HCT116 (cell line): Measurements from ENCODE around the gene PCNX1. TPM values are rescaled to one million over a fixed set of nuclear protein-coding genes. Genes with fewer than 3 reads are reported as not detected.

Source experiments
- ATAC-seq: fragments of 200-7000 bp; cut with Tn5 transposase; 2 replicates; pipeline ENCODE4 v1.9.1; 2020; ENCODE audit warnings: mild to moderate bottlenecking, moderate library complexity
- BruUV-seq: library from RNA; stranded (reverse); fragments of 400-500 nt; replicated peaks from 2 replicates; lab custom pipeline; 2021; lab: Mats Ljungman, UMichigan
- CTCF ChIA-PET: fragments of 300-600 bp; sonication (Branson Sonifier 250); formaldehyde crosslinking; loops from one replicate; lab custom pipeline; 2021; ENCODE audit warnings: antibody characterized with exemption; lab: Charles Lee
- POLR2A ChIA-PET: fragments of 300-600, 350-600 bp; sonication (Branson Sonifier 250); formaldehyde crosslinking; loops from one replicate; lab custom pipeline; 2021; ENCODE audit warnings: antibody characterized with exemption; lab: Charles Lee
- RAD21 ChIA-PET, 2 experiments: fragments of 300-600 bp; sonication (Branson Sonifier 250); formaldehyde crosslinking; loops; one replicate each; lab custom pipeline; 2023; ENCODE audit warnings: low total read pairs in 2 of 2; ENCODE audit not compliant: uncharacterized antibody in 2 of 2, unreplicated experiment in 2 of 2, low non-redundant PET in 1 of 2; lab: Charles Lee
- DNase-seq: peaks from one replicate; pipeline ENCODE4 v3.0.0-alpha.2; 2010; ENCODE audit warnings: low read depth, low spot score
- H2AFZ ChIP-seq: fragments of 200-600 bp; shearing (Covaris generic), sonication (generic); 2 replicates; pipeline ENCODE4 v1.6.1; 2017; ENCODE audit warnings: low read depth, mixed run types, mixed read lengths, antibody characterized with exemption, low read length; ENCODE audit not compliant: poor library complexity, severe bottlenecking
- H3K27ac ChIP-seq: 2 replicates; pipeline ENCODE4 v1.5.1; 2012; ENCODE audit warnings: low read depth, low read length
- H3K27me3 ChIP-seq: fragments of 200-600 bp; sonication (generic); 2 replicates; pipeline ENCODE4 v1.6.1; 2016; ENCODE audit warnings: mixed run types, low read length, mixed read lengths; ENCODE audit not compliant: insufficient read depth
- H3K36me3 ChIP-seq, 2 experiments: fragments of 200-500 bp in 1 of 2; fragments of 200-600 bp in 1 of 2; sonication (Bioruptor generic) in 1 of 2; sonication (generic) in 1 of 2; 2 replicates each; pipeline versions ENCODE4 v1.5.1 to v1.6.1; 2014 to 2016; ENCODE audit warnings: low read length in 2 of 2, inconsistent platforms in 1 of 2, mixed read lengths in 1 of 2, mixed run types in 1 of 2; ENCODE audit not compliant: insufficient read depth in 2 of 2, control insufficient read depth in 1 of 2
- H3K4me1 ChIP-seq, 2 experiments: fragments of 200-600 bp in 1 of 2; sonication (generic) in 1 of 2; 2 replicates each; pipeline versions ENCODE4 v1.5.1 to v1.6.1; 2012 to 2017; ENCODE audit warnings: low read length in 2 of 2, inconsistent platforms in 1 of 2, mild to moderate bottlenecking in 1 of 2, mixed read lengths in 1 of 2, mixed run types in 1 of 2, moderate library complexity in 1 of 2; ENCODE audit not compliant: insufficient read depth in 2 of 2, control insufficient read depth in 1 of 2
- H3K4me2 ChIP-seq: fragments of 200-600 bp; sonication (generic); 2 replicates; pipeline ENCODE4 v1.6.1; 2017; ENCODE audit warnings: mixed run types, low read length, mixed read lengths
- H3K4me3 ChIP-seq, 2 experiments: fragments of 200-600 bp in 1 of 2; sonication (generic) in 1 of 2; replicated peaks in 1 of 2; 2 replicates each; pipeline ENCODE4 v1.5.1; 2011 to 2016; ENCODE audit warnings: low read length in 2 of 2, control low read depth in 1 of 2, low read depth in 1 of 2, mild to moderate bottlenecking in 1 of 2, mixed read lengths in 1 of 2, mixed run types in 1 of 2
- H3K79me2 ChIP-seq: fragments of 200-600 bp; sonication (generic); 2 replicates; pipeline ENCODE4 v1.6.1; 2017; ENCODE audit warnings: mild to moderate bottlenecking, mixed run types, low read length, moderate library complexity, mixed read lengths; ENCODE audit not compliant: insufficient read depth
- H3K9ac ChIP-seq: fragments of 200-600 bp; sonication (generic); 2 replicates; pipeline ENCODE4 v1.6.1; 2016; ENCODE audit warnings: low read length, mixed read lengths
- H3K9me2 ChIP-seq: fragments of 200-600 bp; sonication (generic), shearing (Covaris generic); 2 replicates; pipeline ENCODE4 v1.6.1; 2017; ENCODE audit warnings: mixed run types, mild to moderate bottlenecking, moderate library complexity; ENCODE audit not compliant: insufficient read depth
- H3K9me3 ChIP-seq, 2 experiments: fragments of 200-500 bp in 1 of 2; fragments of 200-600 bp in 1 of 2; sonication (Bioruptor generic) in 1 of 2; sonication (generic) in 1 of 2; 2 replicates each; pipeline ENCODE4 v1.6.1; 2014 to 2017; ENCODE audit warnings: low read length in 2 of 2, mixed read lengths in 2 of 2, inconsistent platforms in 1 of 2, low read depth in 1 of 2, mild to moderate bottlenecking in 1 of 2, mixed run types in 1 of 2, moderate library complexity in 1 of 2; ENCODE audit not compliant: control insufficient read depth in 1 of 2, insufficient read depth in 1 of 2
- H4K20me1 ChIP-seq: fragments of 200-600 bp; sonication (generic), shearing (Covaris generic); 2 replicates; pipeline ENCODE4 v1.6.1; 2017; ENCODE audit warnings: mixed run types, mild to moderate bottlenecking, moderate library complexity; ENCODE audit not compliant: insufficient read depth
- CBX3 ChIP-seq: IDR thresholded peaks from 2 replicates; pipeline ENCODE4 v1.6.1; 2012; ENCODE audit warnings: low read depth
- CEBPB ChIP-seq: IDR thresholded peaks from 2 replicates; pipeline ENCODE4 v1.6.1; 2012; ENCODE audit warnings: low read depth
- EZH2 ChIP-seq: fragments of 200-600 bp; sonication (generic); IDR thresholded peaks from 2 replicates; pipeline ENCODE4 v1.6.1; 2017; ENCODE audit warnings: antibody characterized with exemption, mixed run types
- EZH2phosphoT487 ChIP-seq: fragments of 200-600 bp; IDR thresholded peaks from 2 replicates; pipeline ENCODE4 v1.6.1; 2018; ENCODE audit warnings: antibody characterized with exemption, borderline replicate concordance
- FOSL1 ChIP-seq: IDR thresholded peaks from 2 replicates; pipeline ENCODE4 v1.6.1; 2012; ENCODE audit warnings: low read depth
- MAX ChIP-seq: IDR thresholded peaks from 2 replicates; pipeline ENCODE4 v1.6.1; 2012
- POLR2A ChIP-seq: IDR thresholded peaks from 2 replicates; pipeline ENCODE4 v1.7.0; 2011; ENCODE audit warnings: borderline replicate concordance; ENCODE audit not compliant: insufficient read depth, insufficient read length; ENCODE audit errors: extremely low read depth
- POLR2AphosphoS5 ChIP-seq: IDR thresholded peaks from 2 replicates; pipeline ENCODE4 v1.6.1; 2011; ENCODE audit warnings: mild to moderate bottlenecking, low read depth, low read length, moderate library complexity
- SRF ChIP-seq: IDR thresholded peaks from 2 replicates; pipeline ENCODE4 v1.6.1; 2012; ENCODE audit warnings: low read depth
- TCF7L2 ChIP-seq: IDR thresholded peaks from 2 replicates; pipeline ENCODE4 v1.7.0; 2011; ENCODE audit warnings: borderline replicate concordance, inconsistent platforms; ENCODE audit not compliant: insufficient read depth, insufficient read length; ENCODE audit errors: extremely low read depth
- YY1 ChIP-seq: IDR thresholded peaks from 2 replicates; pipeline ENCODE4 v1.6.1; 2011; ENCODE audit warnings: low read length, low read depth, moderate library complexity, mild to moderate bottlenecking; ENCODE audit not compliant: insufficient replicate concordance; ENCODE audit errors: extremely low read depth
- ZFX ChIP-seq: fragments of 450-650 bp; IDR thresholded peaks from 2 replicates; pipeline ENCODE4 v1.6.1; 2017
- ZNF274 ChIP-seq: fragments of 200-500 bp; sonication (Bioruptor generic); IDR thresholded peaks from 2 replicates; pipeline ENCODE4 v1.6.1; 2014; ENCODE audit warnings: mild to moderate bottlenecking, low read depth, low read length, inconsistent platforms
- intact Hi-C: fragments of 100-400 bp; cut with micrococcal nuclease; formaldehyde crosslinking; loops from 2 replicates; pipeline ENCODE4 v1.10.0; 2022
- total RNA-seq: library from RNA; stranded (reverse); gene quantifications from one replicate; pipeline ENCODE4 v1.2.1, GENCODE V29; 2021; ENCODE audit not compliant: unreplicated experiment
- TF ChIP-seq, protein P1 (sequence below): IDR thresholded peaks from 2 replicates; pipeline ENCODE4 v1.6.1; 2011; ENCODE audit warnings: mild to moderate bottlenecking, low read length, moderate library complexity; ENCODE audit not compliant: insufficient replicate concordance; ENCODE audit errors: extremely low read depth
- TF ChIP-seq, protein P2 (sequence below): IDR thresholded peaks from 2 replicates; pipeline ENCODE4 v1.6.1; 2012; ENCODE audit warnings: low read depth

PCNX1 gene
- total RNA-seq, 1 experiment from 2014 or later = 52.2 TPM

GRCh38 chr14:71094722-71095121 is 187.5 kb downstream of the PCNX1 start (continued):
- TF ChIP-seq, protein P1, sequence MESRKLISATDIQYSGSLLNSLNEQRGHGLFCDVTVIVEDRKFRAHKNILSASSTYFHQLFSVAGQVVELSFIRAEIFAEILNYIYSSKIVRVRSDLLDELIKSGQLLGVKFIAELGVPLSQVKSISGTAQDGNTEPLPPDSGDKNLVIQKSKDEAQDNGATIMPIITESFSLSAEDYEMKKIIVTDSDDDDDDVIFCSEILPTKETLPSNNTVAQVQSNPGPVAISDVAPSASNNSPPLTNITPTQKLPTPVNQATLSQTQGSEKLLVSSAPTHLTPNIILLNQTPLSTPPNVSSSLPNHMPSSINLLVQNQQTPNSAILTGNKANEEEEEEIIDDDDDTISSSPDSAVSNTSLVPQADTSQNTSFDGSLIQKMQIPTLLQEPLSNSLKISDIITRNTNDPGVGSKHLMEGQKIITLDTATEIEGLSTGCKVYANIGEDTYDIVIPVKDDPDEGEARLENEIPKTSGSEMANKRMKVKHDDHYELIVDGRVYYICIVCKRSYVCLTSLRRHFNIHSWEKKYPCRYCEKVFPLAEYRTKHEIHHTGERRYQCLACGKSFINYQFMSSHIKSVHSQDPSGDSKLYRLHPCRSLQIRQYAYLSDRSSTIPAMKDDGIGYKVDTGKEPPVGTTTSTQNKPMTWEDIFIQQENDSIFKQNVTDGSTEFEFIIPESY = no peak
- no peak for TF ChIP-seq SRF
- TF ChIP-seq EZH2 = no peak
- TF ChIP-seq, protein P2, sequence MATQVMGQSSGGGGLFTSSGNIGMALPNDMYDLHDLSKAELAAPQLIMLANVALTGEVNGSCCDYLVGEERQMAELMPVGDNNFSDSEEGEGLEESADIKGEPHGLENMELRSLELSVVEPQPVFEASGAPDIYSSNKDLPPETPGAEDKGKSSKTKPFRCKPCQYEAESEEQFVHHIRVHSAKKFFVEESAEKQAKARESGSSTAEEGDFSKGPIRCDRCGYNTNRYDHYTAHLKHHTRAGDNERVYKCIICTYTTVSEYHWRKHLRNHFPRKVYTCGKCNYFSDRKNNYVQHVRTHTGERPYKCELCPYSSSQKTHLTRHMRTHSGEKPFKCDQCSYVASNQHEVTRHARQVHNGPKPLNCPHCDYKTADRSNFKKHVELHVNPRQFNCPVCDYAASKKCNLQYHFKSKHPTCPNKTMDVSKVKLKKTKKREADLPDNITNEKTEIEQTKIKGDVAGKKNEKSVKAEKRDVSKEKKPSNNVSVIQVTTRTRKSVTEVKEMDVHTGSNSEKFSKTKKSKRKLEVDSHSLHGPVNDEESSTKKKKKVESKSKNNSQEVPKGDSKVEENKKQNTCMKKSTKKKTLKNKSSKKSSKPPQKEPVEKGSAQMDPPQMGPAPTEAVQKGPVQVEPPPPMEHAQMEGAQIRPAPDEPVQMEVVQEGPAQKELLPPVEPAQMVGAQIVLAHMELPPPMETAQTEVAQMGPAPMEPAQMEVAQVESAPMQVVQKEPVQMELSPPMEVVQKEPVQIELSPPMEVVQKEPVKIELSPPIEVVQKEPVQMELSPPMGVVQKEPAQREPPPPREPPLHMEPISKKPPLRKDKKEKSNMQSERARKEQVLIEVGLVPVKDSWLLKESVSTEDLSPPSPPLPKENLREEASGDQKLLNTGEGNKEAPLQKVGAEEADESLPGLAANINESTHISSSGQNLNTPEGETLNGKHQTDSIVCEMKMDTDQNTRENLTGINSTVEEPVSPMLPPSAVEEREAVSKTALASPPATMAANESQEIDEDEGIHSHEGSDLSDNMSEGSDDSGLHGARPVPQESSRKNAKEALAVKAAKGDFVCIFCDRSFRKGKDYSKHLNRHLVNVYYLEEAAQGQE = no peak
- TF ChIP-seq MAX = no peak

DNA sequence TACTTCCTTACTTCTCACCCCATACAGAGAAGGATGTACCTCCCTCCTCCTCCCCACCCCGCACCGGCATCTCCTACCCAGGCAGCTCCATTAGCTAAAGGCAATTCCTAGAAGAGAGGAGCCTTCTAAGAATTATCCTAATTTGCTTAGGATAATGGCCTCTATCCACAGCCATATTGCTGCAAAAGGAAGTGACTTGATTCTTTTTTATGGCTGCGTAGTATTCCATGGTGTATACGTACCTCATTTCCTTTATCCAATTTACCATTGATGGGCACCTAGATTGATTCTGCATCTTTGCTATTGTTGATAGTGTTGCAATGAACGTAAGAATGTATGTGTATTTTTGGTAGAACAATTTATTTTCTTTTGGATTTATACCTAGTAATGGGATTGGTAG is 189.7 kb downstream of the PCNX1 start:
- ChIA-PET RAD21 (interaction anchor here in 1 of 2 experiments (0.5 kb wide), 1 partner anchor 466 kb away, joined by 3 read pairs; no protein-coding TSS in a partner anchor), CTCF (no interaction called here), POLR2A (no interaction called here)
- no peak overlapping the region for H3K4me2 ChIP-seq
- DNase-seq (no peak), ATAC-seq (no peak)
- no TSS peak for BruUV-seq
- no peaks in the 10 kb centered on the region; a peak in 2 of 4 replicates for H3K36me3 ChIP-seq
- peaks cover 4% of the 10 kb centered on the region; the same call in 1 of the 2 replicates for H3K79me2 ChIP-seq
- intact Hi-C loops = no loop called here
- no peaks in the 10 kb centered on the region for H4K20me1 ChIP-seq
- H3K9me2 ChIP-seq = no peaks in the 10 kb centered on the region
- H3K4me1 ChIP-seq = no peaks in the 10 kb centered on the region
- H3K9ac ChIP-seq = no peak overlapping the region
- H2AFZ ChIP-seq = no peak overlapping the region
- no peaks in the 10 kb centered on the region for H3K27me3 ChIP-seq
- no peak overlapping the region for H3K27ac ChIP-seq
- H3K9me3 ChIP-seq = no peaks in the 10 kb centered on the region
- no peak overlapping the region for H3K4me3 ChIP-seq
- TF ChIP-seq EZH2phosphoT487 = no peak
- TF ChIP-seq ZNF274 = no peak
- TF ChIP-seq YY1 = no peak
- TF ChIP-seq EZH2 = no peak
- no peak for TF ChIP-seq FOSL1
- TF ChIP-seq CEBPB = no peak
- TF ChIP-seq, protein P2 = no peak
- no peak for TF ChIP-seq CBX3
- TF ChIP-seq POLR2AphosphoS5 = no peak
- no peak for TF ChIP-seq MAX
- no peak for TF ChIP-seq ZFX
- no peak for TF ChIP-seq POLR2A
- TF ChIP-seq TCF7L2 = no peak
